ENCODE measurements around the gene PYHIN1. TPM values are rescaled to one million over a fixed set of nuclear protein-coding genes. Genes with fewer than 3 reads are reported as not detected.
A peak's percentile ranks its signal among the peaks of the same experiment; 100 is the strongest.
"Not testable (repeated sequence)": the region's sequence is repeated elsewhere in the genome, so short reads cannot be mapped to it uniquely, and the experiment has no call there.

The PYHIN1 gene
- total and polyA plus RNA-seq, 12 donors: 0.11 to 2.8 (median 0.34) TPM; not detected in 1

- WGBS, 4 donors: 58 to 64% (median 62%) methylated on average over 6 of the region's 6 CpGs
- H3K27me3 ChIP-seq: no peaks in the 10 kb centered on the region
- DNase-seq: peak in 1 of 7 donors; percentile 27
- H3K9me3 ChIP-seq (replicated peaks in 1 of 3): no peaks in the 10 kb centered on the region
- peaks cover 5 to 38% of the 10 kb centered on the region in 2 donors for H3K4me1 ChIP-seq (replicated peaks in 1 of 2)
- peak overlapping the region in 2 of 5 donors; percentile 31 to 44 for H3K27ac ChIP-seq
- TF ChIP-seq CTCF (IDR thresholded peaks at IDR 0.05): no peak
- intact Hi-C loops (cut with DNase I): no loop called here
- H3K4me3 ChIP-seq: no peak overlapping the region
- H3K36me3 ChIP-seq (replicated peaks in 1 of 2): no peaks in the 10 kb centered on the region
These were observed 74.3 kb downstream of the PYHIN1 start for GRCh38 chr1:159005676-159006075.

- H3K27me3 ChIP-seq; intact Hi-C loops (cut with DNase I); H3K9me3 ChIP-seq (replicated peaks in 1 of 3); H3K36me3 ChIP-seq (replicated peaks in 1 of 2); H3K4me3 ChIP-seq; DNase-seq: not testable (repeated sequence)
- 77 to 81% (median 78%) methylated on average over 11 of the region's 11 CpGs for WGBS, 4 donors
- H3K4me1 ChIP-seq (replicated peaks in 1 of 2): peaks cover 0 to 33% of the 10 kb centered on the region in 2 donors
- H3K27ac ChIP-seq: peak overlapping the region in 1 of 5 donors; percentile 44
These were observed 75.0 kb downstream of the PYHIN1 start for GRCh38 chr1:159006210-159006807.

GRCh38 chr1:159007726-159008125, 76.4 kb downstream of the PYHIN1 start:
- H3K27ac ChIP-seq: no peak overlapping the region
- peaks cover 0 to 34% of the 10 kb centered on the region in 2 donors for H3K4me1 ChIP-seq (replicated peaks in 1 of 2)
- TF ChIP-seq POLR2A (IDR thresholded peaks at IDR 0.05) (no peak), CTCF (IDR thresholded peaks at IDR 0.05) (no peak)
- no peaks in the 10 kb centered on the region for H3K27me3 ChIP-seq
- H3K9me3 ChIP-seq (replicated peaks in 1 of 3): no peaks in the 10 kb centered on the region
- no peak overlapping the region for H3K4me3 ChIP-seq
- intact Hi-C loops (cut with DNase I): no loop called here
- no peak for DNase-seq
- no peaks in the 10 kb centered on the region for H3K36me3 ChIP-seq (replicated peaks in 1 of 2)

- Histone ChIP-seq H3K4me1 (replicated peaks in 1 of 2) (peaks cover 0 to 42% of the 10 kb centered on the region in 2 donors), H3K27me3 (no peaks in the 10 kb centered on the region), H3K36me3 (replicated peaks in 1 of 2) (no peaks in the 10 kb centered on the region), H3K27ac (peak overlapping the region in 3 of 5 donors; percentile 69 to 89 (median 88)), H3K4me3 (no peak overlapping the region), H3K9me3 (replicated peaks in 1 of 3) (no peaks in the 10 kb centered on the region)
- peak in 2 of 7 donors; percentile 18 to 27 for DNase-seq
- no peak for TF ChIP-seq CTCF (IDR thresholded peaks at IDR 0.05)
- TF ChIP-seq POLR2A (IDR thresholded peaks at IDR 0.05): no peak
- WGBS, 4 donors: 33 to 63% (median 43%) methylated on average over 4 of the region's 4 CpGs
- intact Hi-C loops (cut with DNase I): no loop called here
These were observed 77.4 kb downstream of the PYHIN1 start for GRCh38 chr1:159008744-159009188.

- no peak for TF ChIP-seq CTCF (IDR thresholded peaks at IDR 0.05)
- no peak for TF ChIP-seq POLR2A (IDR thresholded peaks at IDR 0.05)
- Histone ChIP-seq H3K9me3 (replicated peaks in 1 of 3) (no peaks in the 10 kb centered on the region), H3K4me3 (peak overlapping the region in 2 of 4 donors; percentile 32 to 60), H3K36me3 (replicated peaks in 1 of 2) (no peaks in the 10 kb centered on the region), H3K27me3 (no peaks in the 10 kb centered on the region), H3K27ac (peak overlapping the region; percentile 69 to 89 (median 83)), H3K4me1 (replicated peaks in 1 of 2) (peaks cover 0 to 45% of the 10 kb centered on the region in 2 donors)
- WGBS, 4 donors: 55 to 71% (median 63%) methylated on average over 2 of the region's 2 CpGs
- no peak for DNase-seq
- intact Hi-C loops (cut with DNase I): no loop called here
These were observed 77.9 kb downstream of the PYHIN1 start for GRCh38 chr1:159009287-159009686.
